GM11168 (cell line): ENCODE measurements around the gene AP4S1.
"Not testable (repeated sequence)": the region's sequence is repeated elsewhere in the genome, so short reads cannot be mapped to it uniquely, and the experiment has no call there.

Source experiments
- in situ Hi-C: fragments of 300-500 bp; cut with MboI; formaldehyde crosslinking; loops from one replicate; pipeline ENCODE4 v1.12.0; 2022; ENCODE audit warnings: low sequenced_read_pairs; ENCODE audit not compliant: unreplicated experiment

Gene AP4S1

DNA sequence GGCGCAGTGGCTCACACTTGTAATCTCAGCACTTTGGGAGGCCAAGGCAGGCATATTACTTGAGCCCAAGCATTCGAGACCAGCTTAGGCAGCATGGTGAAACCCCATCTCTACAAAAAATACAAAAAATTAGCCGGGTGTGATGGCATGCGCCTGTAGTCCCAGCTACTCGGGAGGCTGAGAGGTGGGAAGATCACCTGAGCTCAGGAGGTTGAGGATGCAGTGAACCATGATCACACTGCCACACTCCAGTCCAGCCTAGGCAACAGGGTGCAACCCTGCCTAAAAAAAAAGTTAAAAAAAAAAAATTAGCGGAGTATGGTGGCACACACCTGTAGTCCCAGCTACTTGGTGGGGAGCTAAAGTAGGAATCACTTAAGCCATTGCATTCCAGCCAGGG lies 21.4 kb upstream of the AP4S1 start:
- in situ Hi-C loops = not testable (repeated sequence)

DNA sequence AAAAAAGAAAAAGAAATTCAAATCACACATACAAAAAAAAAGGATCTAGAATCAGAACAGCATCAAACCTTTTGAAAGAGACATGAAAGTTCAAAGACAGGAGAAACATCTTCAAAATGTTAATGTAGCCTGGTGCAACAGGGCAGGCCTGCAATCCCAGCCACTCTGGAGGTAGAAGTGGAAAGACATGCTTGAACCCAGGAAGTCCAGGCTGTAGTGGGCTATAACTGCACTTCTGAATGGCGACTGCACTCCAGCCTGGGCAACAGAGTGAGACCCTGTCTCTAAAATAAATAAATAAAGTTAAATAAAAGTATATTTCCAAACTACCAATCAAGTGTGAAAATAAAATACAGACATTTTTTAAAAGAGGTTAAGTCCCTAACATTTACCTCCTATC lies 18.7 kb upstream of the AP4S1 start:
- in situ Hi-C loops = no loop called here

DNA sequence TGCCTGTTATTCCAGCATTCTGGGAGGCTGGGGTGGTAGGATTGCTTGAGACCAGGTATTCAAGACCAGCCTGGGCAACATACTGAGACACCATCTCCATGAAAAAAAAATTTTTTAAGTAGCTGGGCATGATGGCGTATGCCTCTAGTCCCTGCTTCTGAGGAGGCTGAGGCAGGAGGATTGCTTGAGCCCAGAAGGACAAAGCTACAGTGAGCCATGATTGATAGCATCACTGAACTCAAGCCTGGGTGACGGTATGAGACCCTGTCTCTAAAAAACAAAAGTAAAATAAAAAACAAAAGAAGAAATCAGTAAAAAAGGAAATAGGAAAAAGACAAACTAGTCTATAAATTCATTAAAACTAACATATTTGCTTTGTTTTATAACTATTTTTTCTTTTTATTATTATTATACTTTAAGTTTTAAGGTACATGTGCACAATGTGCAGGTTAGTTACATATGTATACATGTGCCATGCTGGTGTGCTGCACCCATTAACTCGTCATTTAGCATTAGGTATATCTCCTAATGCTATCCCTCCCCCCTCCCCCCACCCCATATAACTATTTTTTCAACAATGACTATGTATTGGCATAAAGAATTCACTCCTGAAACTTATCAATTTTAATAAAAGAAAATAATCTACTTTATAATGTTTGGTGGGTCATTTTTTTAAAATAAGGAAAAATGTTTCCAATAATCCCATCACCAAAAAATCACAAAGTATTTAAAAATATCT lies 15.4 kb upstream of the AP4S1 start:
- in situ Hi-C loops = no loop called here

DNA sequence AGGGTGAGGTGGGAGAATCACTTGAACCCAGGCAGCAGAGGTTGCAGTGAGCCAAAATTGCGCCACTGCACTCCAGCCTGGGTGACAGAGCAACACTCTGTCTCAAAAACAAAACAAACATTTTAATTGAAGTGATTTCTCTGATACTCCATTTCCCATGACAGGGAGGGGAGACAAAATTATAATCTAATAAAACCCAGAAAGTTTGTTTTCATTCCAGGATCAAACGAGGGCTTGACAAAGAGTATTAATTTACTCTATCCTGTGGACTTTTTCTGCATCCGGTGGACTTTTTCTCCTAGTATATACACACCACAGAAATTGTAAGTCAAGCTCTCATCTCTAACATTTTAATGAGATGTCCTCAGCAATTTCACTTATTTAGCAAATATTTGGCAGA lies 14.5 kb upstream of the AP4S1 start:
- in situ Hi-C loops = no loop called here

DNA sequence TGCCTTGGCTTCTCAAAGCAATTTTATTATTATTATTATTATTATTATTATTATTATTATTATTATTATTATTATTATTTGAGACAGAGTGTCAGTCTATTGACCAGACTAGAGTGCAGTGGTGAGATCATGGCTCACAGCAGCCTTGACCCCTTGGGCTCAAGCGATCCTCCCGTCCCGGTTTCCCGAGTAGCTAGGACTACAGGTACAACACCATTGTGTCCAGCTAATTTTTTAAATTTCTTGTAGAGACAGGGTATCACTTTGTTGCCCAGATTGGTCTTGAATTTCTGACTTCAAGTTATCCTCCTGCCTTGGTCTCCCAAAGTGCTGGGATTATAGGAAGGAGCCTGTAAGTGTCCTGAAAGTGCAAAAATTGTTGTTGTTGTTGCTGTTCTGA lies 11.6 kb upstream of the AP4S1 start:
- in situ Hi-C loops = no loop called here

DNA sequence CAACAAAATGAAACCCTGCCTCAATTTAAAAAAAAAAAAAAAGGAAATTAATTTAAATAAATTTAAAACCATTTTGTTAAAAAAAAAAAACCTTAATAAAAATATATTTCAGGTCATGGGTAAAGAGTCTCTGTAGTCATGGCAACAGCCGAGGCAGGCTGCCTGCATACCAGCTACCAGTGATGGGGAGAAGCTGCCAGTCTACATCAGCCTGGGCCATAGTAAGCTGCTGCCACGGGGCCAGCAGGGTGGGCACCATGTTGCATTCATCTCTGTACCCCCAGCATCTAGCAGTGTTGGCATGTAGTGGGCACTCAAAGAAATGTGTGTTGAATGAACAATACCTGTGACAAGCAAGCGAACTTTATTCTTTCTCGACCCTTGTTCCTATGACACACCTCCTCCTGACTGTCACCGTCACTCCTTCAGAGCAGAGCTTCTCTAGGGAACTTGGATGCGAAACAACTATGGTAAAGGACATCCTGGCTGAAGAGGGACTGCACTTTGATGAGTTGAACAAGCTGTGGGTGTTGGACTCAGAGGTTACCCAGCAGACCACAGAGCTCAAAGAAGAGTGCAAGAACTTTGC lies 7.3 kb upstream of the AP4S1 start:
- in situ Hi-C loops = no loop called here

DNA sequence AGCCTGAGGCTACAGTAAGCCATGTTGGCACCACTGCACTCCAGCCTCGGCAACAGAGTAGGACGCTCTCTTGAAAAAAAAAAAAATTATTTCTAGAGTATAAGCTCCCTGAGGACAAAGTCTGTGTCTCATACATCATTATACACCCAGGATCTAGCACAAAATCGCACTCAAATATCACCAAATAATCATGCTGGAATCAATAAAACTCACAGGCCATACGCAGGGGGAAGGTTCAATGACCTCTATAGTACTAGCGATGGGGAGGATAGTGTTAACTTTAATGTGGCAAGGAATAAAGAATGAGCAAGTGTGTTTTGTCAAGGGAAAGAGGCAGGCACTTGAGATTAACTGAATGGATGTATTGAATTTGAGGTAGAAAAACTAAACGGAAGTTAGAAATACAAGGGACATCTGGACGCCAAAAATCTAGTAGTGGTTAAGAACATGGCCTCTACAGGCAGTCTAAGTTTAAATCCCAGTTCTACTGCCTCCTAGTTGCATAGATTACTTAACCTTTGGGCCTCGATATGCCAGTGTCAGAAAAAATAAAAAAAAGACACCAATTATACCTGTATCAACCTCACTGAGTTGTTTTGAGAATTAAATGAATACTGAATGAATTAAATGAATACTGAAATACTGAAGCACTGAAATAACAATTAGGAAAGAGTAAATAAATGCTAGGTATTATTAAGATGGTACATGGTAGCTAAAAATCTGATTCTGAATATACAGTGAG lies 4.4 kb upstream of the AP4S1 start:
- in situ Hi-C loops = no loop called here

DNA sequence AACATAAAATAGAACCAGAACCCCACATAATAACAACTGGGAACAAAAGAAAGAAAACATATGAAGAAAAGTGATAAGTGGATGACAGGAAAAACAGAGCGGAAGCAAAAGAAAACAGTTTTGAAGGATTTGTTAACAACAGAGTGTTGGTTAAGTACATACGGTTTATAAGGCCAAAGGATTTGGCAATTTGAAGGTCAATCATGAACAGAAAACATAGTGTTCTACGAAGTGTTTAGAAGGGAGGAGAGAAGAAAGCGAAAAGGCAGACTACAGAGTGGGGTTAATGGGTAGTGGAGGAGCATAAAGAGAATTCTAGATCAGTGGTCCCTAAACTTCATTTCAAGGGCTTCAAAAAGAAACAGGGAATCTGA lies 3.9 kb upstream of the AP4S1 start:
- in situ Hi-C loops = no loop called here

DNA sequence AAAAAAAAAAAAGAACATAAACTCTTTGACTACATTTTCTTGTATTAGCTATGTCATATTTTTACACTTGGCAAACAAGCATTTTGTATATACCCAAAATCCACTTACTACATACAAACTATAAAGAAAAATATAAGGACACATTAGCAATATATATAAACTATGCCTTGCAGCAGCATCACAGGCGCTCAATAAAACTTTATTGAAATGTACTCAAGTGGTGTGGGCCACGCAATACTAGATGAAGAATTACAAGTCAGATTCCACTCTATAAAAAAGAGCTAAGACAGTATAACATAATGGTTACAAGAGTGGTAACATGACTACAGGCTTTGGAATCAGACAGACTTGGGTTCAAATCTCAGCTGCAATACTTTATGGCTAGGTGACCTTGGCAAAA lies 3.1 kb upstream of the AP4S1 start:
- in situ Hi-C loops = no loop called here

DNA sequence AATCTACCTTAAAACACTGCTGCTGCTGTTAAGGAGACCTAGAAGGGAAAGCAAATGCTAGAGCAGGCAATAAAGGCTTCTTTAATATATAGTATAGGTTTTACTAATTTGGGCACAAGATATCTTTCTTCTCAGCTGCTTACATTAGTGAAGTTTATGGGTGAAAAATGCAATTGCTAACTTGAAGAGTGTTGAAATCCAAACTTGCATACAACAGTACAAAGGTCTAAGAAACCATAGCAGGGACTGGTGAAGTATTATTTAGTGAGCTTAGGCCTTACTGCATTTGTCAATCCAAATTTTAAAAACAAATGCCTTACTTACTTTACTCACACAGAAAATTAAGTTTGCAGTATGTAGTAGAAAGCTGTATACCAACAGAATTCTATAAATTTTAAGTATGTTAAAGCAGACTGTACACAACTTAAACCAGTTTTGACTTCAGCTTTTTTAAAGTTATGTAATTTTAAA lies 1.4 kb upstream of the AP4S1 start:
- in situ Hi-C loops = no loop called here

DNA sequence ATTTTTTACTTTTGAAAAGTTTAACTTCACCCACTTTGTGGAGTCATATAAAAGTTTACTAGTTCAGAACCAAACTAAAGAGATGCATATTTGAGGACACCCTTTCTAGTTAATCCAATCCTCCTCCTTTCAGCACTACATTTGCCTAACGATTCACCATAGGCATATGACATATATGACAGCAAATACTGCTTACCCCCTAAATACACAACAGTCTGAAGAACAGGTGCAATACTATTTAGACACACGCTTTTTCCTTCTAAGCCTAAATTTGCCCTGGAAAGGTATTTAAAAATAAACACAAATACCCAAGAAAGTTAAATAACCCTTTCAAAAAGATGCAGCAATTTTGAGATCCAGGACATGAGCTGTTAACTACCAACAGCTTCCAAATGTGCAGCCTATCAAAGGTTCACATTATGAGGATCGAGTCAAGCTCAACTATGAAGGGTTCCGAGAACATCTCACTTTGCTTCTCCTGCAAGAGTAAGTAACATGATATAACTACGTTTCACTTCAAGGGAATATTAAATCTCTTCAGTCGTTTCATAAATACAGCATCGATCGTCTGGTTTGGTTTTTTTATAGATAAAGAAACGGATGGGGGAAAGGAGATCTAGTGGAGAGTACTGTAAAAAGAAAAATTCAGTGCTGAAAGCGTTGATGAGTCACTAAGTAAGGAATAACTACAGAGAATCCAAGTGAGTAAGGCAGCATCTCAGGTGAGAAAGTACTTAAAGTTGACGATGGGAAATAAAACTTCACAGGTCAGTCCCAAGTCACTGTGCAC lies 677 bp upstream of the AP4S1 start:
- in situ Hi-C loops = no loop called here

DNA sequence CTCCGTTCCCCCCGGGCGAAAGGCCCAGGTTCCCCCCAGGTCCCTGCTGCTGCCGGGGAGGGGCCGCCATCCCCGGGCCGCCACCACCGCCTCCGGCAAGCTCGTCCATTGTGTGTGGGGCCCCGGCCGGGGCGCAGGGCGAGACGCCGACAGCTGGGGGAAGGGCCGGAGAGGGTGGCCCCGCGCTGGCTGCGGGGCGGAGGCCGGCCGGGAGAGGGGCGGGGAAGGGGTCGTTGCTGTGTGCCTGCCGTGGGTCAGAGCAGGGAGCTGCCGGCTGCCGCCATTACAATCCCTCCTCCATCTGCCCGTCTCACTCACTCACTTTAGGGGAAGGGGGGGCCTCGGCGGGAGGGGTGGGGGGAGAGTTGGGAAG lies 614 bp downstream of the AP4S1 start, which contains the start of gene STRN3:
Gene STRN3 (minus strand): TSS at position 303 of the 373 bp plus-strand sequence. CDS start 194 bp downstream, at position 109.
- in situ Hi-C loops = no loop called here

DNA sequence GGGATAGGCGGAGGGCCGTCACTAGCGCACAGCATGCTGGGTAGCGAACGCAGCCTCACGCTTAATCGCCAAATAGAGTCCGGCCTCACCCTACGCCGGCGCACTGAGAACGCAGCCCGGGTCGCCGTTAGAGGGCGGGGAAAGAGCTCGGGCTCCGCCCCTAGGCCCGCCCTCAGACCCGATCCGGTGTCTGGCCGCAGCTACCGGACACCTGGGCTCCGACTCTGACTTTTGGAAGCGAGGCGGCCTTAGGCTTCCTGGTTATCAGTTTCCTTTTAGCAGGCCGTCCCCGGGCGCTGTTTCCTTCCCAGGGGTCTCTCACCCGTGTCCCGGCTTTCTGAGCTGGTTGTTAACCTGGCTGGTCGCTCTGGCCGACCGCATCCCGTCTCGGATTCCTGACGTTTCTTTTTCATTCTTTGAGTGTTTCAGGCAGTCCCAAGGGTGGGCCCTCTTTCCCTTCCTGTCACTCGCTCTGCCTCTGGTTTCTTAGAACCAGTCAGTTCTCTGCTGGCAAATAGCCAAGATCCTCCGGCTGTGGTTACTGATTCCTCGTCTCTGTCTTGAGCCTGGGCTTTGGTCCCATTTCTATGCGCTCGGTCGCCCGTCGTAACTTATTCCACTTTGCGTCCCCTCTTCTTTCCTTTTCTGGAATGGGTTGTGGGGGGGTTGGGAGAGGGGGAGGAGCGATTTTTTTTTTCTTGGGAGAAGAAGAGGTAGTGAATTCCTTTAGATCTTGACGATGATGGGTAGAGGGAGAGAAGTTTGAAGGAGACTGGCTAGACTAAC lies 1.2 kb downstream of the AP4S1 start:
- in situ Hi-C loops = no loop called here

DNA sequence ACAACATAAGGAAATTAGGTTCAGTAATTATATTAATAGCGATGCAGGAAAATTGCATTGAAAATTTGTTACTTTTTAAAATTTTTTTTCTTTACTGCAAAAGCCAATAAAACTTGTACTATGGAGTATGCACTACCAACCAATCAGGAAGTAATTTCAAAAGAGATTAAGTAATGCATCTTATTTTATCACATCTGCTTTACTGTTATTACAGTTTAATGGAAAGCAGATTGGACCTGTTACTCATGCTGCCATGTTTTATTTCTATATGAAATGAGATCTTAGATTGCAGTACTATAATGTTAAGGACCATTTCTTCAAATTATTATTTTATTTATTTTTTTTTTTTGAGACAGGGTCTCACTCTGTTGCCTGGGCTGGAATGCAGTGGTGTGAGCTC lies 2.4 kb downstream of the AP4S1 start:
- in situ Hi-C loops = no loop called here

DNA sequence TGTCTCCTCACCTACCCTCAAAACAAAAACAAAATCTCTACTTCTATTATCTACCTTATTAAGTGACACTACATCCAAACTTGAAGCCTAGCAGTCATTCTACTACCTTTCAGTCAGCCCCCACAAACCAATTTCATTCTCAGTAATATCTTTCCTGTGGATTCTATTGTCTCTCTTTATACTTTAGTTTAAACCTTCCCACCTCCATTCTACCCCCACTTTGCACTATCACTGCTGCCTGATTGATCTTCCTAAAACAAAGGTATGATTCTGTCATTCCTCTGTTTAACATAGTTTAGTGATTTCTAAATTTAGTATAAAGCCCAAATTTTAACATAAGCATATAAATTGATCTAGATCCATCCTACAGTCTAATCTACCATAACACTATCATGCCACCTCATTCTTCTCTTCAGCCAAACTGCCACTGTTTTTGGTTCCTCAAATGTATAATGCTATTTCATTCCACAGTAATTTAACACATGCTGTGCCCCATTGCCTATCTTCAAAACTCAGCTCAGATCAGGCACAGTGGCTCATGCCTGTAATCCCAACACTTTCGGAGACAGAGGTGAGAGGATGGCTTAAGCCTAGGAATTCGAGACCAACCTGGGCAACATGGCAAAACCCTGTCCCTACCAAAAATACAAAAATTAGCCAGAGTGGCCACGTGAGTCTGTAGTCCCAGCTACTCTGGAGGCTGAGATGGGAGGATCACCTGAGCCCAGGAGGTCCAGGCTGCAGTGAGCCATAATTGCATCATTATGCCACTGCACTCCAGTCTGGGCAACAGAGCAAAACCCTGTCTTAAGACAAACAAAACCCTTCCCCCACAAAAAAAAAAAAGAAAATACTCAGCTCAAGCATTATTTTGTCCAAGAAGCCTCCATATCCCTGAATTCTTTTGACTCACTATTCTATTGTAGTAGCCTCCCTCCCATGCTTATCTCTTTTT lies 3.8 kb downstream of the AP4S1 start:
- in situ Hi-C loops = no loop called here

DNA sequence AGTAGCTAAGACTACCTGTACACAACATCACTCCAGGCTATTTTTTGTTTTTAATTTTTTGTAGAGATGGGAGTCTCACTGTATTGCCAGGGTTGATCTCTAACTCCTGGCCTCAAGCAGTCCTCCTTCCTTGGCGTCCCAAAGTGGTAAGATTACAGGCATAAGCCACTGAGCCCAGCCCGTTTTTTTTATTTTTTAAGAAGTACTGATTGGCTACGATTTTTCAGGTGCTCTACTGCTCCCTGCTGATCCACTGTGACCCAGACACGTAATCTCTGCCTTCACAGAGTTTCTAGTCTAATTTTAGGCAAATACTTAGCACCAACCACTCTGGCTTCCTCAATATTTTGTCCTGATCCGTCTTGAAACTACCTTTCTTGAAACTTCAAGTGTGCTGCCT lies 5.0 kb downstream of the AP4S1 start:
- in situ Hi-C loops = no loop called here

DNA sequence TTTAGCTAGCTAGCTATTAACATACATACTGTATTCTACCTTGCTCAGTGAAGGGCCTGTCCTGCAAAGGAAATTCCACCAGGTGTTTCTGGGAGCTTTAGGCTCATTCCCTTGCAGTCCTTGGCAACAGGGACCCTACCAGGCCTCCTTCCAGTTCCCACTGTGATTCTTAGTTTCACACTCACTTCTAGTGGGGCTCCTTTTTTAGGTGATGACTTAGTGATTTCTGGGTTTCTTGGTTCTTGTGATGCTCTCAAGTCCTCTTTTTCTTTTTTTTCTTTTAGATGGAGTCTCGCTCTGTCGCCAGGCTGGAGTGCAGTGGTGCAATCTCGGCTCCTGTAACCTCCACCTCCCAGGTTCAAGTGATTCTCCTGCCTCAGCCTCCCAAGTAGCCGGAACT lies 11.1 kb downstream of the AP4S1 start:
- in situ Hi-C loops = no loop called here

DNA sequence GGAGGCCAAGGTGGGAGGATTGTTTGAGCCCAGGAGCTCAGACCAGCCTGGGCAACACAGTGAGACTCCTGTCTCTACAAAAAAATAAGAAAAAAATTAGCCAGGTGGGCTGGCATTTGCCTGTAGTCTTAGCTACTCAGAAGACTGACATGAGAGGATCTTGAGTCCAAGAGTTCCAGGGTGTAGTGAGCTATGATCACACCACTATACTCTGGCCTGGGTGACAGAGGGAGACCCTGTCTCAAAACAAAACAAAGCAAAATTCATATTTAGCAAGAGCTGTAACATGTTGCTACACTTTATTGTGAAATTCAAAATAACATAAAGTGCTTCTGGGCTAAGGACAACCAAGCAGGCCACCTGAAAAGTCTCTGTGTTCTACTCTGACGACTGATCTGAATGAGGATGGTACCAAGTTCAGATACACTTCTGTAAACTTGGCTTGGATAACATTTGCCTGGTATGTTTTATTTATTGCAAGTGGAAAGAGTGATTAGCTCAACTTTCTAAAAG lies 12.3 kb downstream of the AP4S1 start:
- in situ Hi-C loops = no loop called here
